OCI-LY3 (cell line): ENCODE data around the gene CSRP3.

Experiments
- EZH2phosphoT487 ChIP-seq: fragments of 200-600 bp; shearing (Covaris generic); IDR thresholded peaks from 2 replicates; pipeline ENCODE4 v1.6.1; 2018; ENCODE audit warnings: antibody characterized with exemption, mixed run types, low read depth
- TF ChIP-seq, protein P1 (sequence below): fragments of 200-600, 300-600 bp; sonication (generic); IDR thresholded peaks from 2 replicates; pipeline ENCODE4 v1.5.1; 2014; ENCODE audit warnings: antibody characterized with exemption, low read length, low read depth

DNA sequence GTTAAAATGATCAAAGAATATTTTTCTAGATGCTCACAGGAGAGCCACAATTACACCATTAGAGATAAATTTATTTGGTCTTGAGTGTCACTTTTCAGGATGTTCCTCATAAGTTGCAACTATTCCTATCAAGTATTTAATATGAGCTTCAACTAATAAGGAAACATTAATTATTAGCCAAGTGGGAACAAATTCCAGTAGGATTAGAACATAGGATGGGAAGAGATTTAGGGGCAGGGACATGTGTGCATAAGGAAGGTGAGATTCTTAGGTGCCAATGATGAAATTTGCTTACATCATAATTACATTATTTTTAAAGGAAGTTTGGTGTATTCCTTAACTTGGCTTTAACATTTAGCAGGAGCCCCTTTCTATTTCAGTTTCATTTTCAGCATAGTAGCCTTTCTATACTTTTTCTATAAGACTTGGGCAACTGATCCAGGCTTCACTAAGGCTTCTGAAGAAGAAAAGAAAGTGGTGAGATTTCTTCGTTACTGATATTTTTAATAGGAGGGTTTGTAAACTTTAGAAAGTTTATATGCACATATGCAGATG is 38.8 kb downstream of the CSRP3 start:
- TF ChIP-seq, protein P1, sequence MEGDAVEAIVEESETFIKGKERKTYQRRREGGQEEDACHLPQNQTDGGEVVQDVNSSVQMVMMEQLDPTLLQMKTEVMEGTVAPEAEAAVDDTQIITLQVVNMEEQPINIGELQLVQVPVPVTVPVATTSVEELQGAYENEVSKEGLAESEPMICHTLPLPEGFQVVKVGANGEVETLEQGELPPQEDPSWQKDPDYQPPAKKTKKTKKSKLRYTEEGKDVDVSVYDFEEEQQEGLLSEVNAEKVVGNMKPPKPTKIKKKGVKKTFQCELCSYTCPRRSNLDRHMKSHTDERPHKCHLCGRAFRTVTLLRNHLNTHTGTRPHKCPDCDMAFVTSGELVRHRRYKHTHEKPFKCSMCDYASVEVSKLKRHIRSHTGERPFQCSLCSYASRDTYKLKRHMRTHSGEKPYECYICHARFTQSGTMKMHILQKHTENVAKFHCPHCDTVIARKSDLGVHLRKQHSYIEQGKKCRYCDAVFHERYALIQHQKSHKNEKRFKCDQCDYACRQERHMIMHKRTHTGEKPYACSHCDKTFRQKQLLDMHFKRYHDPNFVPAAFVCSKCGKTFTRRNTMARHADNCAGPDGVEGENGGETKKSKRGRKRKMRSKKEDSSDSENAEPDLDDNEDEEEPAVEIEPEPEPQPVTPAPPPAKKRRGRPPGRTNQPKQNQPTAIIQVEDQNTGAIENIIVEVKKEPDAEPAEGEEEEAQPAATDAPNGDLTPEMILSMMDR, result no peak
- no peak for TF ChIP-seq EZH2phosphoT487
